Measurements from ENCODE around the gene KY. TPM values are rescaled to one million over a fixed set of nuclear protein-coding genes. Genes with fewer than 3 reads are reported as not detected.

Gene KY
- total RNA-seq, 4 donors from 2014 or later: 0.20 to 2.2 (median 1.5) TPM; not detected in 1

DNA sequence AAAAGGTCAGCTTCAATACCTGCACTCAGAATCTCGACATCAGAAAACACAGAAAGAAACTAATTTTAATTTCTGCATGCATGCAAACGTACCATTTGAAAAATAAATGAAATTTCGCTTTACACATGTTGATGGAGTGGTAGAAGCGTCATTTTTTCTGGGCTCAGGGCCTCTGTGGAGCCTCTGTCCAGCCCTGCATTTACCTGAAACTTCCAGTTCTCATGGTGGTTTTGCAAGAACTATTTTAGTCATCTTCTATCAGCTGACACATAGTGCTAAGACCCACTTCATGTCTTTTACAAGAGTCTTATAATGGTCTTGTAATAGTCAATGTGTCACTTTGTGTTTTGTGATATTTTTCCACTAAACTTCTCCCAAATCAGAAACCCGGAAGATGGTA is 5.3 kb downstream of the KY start:
- H3K27me3 ChIP-seq: peaks cover 0 to 3% of the 10 kb centered on the region in 2 donors
- no peak for DNase-seq (ENCODE audit: low spot score in 2 of 2)
- H3K9me3 ChIP-seq: no peaks in the 10 kb centered on the region
- no peak overlapping the region for H3K27ac ChIP-seq
- peaks cover 0 to 3% (median 0%) of the 10 kb centered on the region in 4 donors for H3K4me1 ChIP-seq
- H3K36me3 ChIP-seq: no peaks in the 10 kb centered on the region
- 86 to 90% methylated on average over 5 of the region's 5 CpGs for WGBS, 2 donors
- H3K4me3 ChIP-seq: no peak overlapping the region
- TF ChIP-seq POLR2A (IDR thresholded peaks at IDR 0.05): no peak
- TF ChIP-seq, protein P1, sequence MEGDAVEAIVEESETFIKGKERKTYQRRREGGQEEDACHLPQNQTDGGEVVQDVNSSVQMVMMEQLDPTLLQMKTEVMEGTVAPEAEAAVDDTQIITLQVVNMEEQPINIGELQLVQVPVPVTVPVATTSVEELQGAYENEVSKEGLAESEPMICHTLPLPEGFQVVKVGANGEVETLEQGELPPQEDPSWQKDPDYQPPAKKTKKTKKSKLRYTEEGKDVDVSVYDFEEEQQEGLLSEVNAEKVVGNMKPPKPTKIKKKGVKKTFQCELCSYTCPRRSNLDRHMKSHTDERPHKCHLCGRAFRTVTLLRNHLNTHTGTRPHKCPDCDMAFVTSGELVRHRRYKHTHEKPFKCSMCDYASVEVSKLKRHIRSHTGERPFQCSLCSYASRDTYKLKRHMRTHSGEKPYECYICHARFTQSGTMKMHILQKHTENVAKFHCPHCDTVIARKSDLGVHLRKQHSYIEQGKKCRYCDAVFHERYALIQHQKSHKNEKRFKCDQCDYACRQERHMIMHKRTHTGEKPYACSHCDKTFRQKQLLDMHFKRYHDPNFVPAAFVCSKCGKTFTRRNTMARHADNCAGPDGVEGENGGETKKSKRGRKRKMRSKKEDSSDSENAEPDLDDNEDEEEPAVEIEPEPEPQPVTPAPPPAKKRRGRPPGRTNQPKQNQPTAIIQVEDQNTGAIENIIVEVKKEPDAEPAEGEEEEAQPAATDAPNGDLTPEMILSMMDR (IDR thresholded peaks at IDR 0.05): no peak
- no peak for TF ChIP-seq EP300 (IDR thresholded peaks at IDR 0.05)

DNA sequence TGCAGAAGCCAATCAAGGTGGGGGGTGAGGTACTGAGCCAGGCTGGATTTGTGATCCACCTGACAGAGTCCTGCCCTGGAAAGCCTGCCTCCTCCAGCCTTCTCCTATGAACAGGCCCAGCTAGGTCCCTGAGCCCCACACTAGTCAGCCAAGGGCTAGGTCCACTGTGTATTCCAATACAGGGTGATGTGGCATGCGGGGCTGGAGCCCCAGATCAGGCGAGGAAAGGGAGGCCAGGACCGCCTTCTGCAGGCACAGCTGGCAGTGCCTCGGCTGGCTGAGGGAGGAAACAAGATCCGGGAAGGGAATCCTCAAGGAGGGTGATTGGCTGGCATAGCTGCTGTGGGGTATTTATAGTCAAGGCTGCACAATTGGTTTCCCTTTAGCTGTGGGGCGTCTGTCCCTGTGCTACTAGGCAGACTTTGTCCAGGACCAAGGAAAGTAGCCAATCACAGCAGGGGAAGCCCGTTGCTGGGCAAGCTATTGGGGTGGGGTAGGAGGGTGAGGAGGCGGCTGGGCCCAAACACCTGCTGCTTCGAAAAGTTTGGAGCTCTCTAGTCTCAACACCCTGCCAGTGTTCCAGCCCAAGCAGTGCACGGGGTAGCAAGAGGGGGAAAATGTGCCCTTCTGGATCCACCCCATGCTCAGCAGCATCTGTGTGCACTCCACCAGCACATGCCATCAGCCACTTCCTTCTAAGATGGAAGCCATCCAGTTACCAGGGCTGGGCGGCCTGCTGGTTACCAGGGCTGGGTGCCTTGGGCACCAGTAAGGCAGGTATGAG is 5.9 kb downstream of the KY start:
- TF ChIP-seq EP300 (IDR thresholded peaks at IDR 0.05) (no peak), POLR2A (IDR thresholded peaks at IDR 0.05) (no peak)
- TF ChIP-seq, protein P1 (IDR thresholded peaks at IDR 0.05): no peak
- no peaks in the 10 kb centered on the region for H3K4me1 ChIP-seq
- H3K9me3 ChIP-seq: no peaks in the 10 kb centered on the region
- no peaks in the 10 kb centered on the region for H3K36me3 ChIP-seq
- H3K4me3 ChIP-seq: no peak overlapping the region
- DNase-seq (ENCODE audit: low spot score in 2 of 2): no peak
- no peaks in the 10 kb centered on the region for H3K27me3 ChIP-seq
- WGBS, 2 donors: 61 to 67% methylated on average over 11 of the region's 11 CpGs
- no peak overlapping the region for H3K27ac ChIP-seq

DNA sequence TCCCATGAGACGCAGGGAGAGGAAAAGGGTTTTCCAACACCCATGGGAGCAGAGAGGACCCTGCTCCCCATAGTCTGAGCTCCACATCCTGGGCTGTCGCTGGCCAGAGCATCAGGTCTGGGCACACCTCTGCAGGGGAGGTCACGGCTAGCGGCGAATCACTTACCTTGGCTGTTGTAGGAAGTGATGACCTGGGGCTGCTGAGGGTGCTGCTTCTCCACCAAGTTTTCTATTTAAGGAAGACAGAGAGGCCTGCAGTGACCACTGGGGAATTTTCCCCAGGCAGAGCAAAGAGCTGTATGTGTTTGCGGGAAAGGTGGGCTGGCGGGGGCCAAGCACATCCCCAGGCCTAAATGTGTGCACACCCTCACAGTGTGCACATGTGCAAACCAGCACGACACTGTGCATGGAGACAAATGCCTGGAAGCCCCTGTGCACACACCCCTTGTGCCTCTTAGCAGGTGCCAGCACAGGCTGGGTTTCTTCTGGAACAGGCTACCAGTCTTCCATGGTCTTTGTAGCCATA is 7.6 kb downstream of the KY start:
- TF ChIP-seq EP300 (IDR thresholded peaks at IDR 0.05): no peak
- no peak for TF ChIP-seq POLR2A (IDR thresholded peaks at IDR 0.05)
- TF ChIP-seq, protein P1 (IDR thresholded peaks at IDR 0.05): no peak
- H3K9me3 ChIP-seq: no peaks in the 10 kb centered on the region
- H3K4me3 ChIP-seq: no peak overlapping the region
- H3K36me3 ChIP-seq: no peaks in the 10 kb centered on the region
- 90 to 93% methylated on average over 7 to 8 of the region's 8 CpGs for WGBS, 2 donors
- no peak for DNase-seq (ENCODE audit: low spot score in 2 of 2)
- H3K27ac ChIP-seq: no peak overlapping the region
- no peaks in the 10 kb centered on the region for H3K4me1 ChIP-seq
- H3K27me3 ChIP-seq: no peaks in the 10 kb centered on the region

DNA sequence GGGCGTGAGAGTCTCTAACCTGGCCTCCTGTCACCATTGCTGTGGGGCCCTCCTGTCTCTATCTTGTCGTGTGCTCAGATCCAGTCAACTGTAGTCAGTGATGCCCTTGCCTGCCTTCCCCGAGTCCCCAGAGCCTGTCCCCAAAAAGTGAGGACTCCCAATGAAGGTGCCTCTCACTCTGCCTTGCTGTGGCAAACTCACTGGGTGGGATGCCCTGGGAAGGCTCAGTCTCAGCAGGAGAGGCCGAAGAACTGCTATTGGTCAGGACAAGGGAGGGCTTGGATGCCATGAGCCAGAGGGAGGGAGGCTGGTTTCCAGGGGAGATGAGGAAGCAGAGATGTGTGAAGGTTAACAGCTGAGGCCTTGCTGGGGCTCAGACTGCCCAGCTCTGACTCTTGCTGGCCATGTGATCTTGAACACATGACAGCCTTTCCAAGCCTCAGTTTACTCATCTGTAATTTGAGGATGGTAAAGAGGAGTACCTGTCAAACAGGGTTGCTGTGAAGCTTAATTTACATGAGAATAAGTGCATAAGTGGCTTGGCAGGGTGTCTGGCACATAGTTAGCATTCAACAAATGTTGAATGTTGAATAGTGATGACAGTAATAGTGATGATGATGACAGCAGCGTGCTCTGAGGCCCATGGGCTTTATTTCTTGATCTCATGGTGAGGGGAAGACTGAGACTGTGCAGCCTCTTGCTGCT is 8.2 kb downstream of the KY start:
- H3K36me3 ChIP-seq: no peaks in the 10 kb centered on the region
- H3K9me3 ChIP-seq: no peaks in the 10 kb centered on the region
- no peak overlapping the region for H3K27ac ChIP-seq
- no peak overlapping the region for H3K4me3 ChIP-seq
- no peak for TF ChIP-seq POLR2A (IDR thresholded peaks at IDR 0.05)
- no peak for TF ChIP-seq EP300 (IDR thresholded peaks at IDR 0.05)
- TF ChIP-seq, protein P1 (IDR thresholded peaks at IDR 0.05): no peak
- no peaks in the 10 kb centered on the region for H3K4me1 ChIP-seq
- 88 to 89% methylated on average over 5 of the region's 5 CpGs for WGBS, 2 donors
- no peak for DNase-seq (ENCODE audit: low spot score in 2 of 2)
- no peaks in the 10 kb centered on the region for H3K27me3 ChIP-seq

All from tibial nerve (tissue), 4 donors.